GM19372 (cell line): Measurements from ENCODE around the gene EEF1AKMT3.
"Not testable (repeated sequence)": the region's sequence is repeated elsewhere in the genome, so short reads cannot be mapped to it uniquely, and the experiment has no call there.

ENCODE experiments used
- ATAC-seq: cut with Tn5 transposase; IDR thresholded peaks from one replicate; pipeline ENCODE4 v1.9.1; 2021; ENCODE audit warnings: mild to moderate bottlenecking, low read depth, moderate library complexity; ENCODE audit not compliant: unreplicated experiment

EEF1AKMT3 gene

DNA sequence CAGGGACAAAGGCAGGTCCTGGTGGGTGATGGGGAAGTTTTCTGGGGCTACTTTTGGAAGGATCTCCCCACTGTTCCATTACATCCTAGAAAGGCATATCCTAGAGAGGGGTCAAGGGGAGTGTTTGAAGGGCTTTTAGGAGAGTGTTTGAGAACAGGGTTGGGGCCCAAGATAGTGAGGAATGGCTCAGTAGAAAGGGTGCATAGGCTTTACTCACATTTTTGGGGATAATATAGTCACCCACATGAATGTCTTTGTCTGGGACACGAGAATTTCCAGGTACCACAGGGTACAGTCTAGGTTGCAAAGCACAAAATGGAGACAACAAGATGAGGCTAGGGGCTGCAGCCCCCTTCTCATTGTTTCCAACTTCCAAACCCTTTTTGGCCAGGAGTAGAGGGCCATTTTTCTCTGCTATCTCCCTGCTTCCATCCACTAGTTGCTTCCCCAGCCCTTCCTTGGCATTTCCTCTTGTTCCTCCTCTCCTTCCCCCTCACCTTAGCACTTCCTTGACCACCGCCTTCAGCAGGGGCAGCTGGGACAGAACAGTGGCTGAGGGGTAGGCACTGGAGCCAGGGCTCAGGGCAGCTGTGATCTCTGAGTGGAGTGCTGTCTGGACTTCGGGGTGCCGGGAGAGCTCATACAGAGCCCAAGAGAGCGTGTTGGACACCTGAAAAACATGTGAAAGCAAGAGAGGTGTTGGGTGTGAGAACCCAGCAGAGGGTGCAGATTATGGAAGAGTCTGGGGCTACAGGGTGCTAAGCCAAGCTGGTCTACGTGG lies 8.3 kb upstream of the EEF1AKMT3 start:
- no peak for ATAC-seq

DNA sequence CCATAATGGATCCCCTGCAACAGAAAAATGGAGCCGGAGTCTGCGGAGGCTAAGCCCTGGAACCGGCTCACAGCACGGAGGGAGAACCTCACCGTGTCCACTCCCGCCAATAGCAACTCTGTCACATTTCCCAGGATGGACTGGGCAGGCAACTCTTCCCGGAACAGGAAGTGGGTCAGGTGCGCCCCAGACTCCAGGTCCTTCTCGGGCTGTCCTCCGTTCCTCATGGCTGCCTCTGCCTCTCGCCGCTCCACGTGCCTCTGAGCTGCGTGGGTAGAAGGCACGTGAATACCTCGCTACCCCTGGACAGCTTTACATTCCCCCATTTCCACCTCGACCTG lies 7.8 kb upstream of the EEF1AKMT3 start:
- no peak for ATAC-seq

DNA sequence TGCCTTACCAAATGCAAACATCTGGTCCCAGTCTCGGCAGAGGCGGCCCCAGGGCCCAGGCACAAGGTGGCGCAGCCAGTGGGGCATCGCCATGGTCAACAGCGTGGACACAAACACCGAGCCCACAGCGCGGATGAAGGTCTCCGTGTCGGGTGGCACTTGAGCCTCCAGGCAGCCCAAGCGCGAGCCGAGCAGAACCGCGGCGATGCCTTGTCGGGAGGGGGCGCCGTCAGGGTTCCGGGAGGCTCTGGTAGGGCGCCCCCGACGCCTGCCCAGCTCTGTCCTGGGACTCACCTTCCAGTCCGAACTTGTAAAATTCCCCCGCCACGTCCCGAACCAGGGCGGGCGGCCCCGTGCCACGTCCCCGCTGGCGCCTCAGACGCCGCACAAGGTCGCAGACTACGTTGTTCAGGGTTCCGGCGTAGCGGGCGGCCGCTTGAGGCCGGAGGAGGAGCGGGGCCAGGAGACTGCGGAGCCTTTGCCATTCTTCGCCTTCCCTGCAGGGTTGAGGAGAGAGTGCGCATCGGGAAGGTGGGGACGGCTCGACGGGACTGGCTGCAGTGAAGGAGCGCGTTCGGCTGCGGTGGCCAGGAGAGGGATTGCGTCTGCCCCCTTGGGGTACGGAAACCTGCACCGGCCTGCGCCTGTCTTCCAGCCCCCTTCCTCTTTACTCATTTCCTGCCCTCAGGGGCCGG lies 7.3 kb upstream of the EEF1AKMT3 start:
- peak; percentile 54 for ATAC-seq

DNA sequence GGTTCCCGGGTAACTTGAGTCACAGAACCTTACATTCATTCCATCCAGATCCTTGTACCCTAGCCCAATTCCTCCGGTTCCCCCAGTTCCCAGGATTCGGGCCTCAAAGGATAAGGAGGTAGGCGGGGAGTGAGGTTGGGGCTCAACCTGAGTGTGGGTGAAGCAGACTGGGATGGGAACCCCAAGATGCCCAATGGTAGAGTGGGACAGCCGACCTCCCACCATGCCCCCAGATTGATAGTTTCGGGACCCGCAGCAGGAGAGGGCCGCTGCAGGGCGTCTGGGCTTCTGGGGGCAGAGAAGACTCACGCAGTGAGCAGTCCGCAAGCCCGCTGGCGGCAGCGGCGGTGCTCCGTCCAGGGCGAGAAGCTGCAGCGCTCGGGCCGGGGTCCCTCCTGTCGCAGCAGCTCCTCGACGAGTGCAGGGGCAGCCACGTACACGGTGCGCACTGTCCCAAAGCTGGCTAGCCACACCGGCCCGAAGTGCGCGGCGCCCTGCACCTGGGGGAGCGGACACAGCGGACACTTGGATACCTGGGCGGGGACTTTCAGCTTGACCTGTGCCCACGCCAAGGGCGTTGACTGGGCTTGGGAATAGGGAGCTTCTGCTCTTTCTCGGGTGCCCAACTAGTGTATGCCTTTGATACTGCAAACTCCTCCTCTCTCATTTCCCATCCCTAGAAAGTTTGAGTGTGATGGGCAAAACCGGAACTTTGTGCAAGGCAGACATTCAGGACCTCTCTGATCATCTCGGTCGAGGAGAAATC lies 6.5 kb upstream of the EEF1AKMT3 start:
- ATAC-seq, result no peak

DNA sequence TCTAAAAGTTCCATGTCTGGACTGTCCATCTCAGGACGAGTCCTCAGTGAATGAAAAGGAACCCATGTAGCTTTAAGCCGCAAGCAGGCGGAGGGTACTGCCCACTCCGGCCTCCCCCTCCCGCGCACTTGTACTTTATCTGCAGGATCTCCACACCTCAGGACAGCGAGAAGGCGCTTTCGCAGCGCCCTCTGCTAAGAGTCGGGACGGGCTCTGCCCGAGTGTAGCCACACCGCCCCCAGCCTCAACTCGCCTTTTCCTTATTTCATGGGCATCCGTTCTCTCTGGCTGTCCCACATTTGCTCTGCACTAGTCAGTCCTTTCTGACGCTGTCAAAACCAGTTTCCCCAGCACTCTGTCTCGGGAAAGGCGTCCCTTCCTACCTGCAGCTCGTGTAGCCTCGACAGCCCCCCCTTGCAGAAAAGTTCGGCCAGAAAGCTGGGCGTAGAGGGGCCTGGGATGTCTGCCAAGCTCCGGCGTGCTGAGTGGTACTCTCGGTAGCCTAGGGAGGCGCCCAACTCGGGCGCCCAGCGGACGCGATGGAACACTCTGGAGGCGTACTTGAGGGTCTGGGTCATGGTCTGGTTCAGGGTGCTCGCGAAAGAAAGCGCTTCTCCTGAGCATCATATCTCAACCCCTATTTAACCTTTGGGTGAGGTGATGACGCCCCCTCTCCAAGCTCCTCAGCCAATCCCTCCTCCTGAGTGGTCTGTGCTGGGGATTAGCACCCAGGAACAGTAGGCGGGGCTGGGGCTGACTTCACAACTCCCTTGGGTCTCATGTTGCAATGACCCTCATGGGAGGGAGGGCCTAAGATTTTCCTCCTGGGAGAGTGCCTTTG lies 5.7 kb upstream of the EEF1AKMT3 start, which contains the start of gene CYP27B1:
Gene CYP27B1 (minus strand): TSS at position 615 of the 841 bp plus-strand sequence. CDS start 37 bp downstream, at position 578.
- ATAC-seq, result no peak

DNA sequence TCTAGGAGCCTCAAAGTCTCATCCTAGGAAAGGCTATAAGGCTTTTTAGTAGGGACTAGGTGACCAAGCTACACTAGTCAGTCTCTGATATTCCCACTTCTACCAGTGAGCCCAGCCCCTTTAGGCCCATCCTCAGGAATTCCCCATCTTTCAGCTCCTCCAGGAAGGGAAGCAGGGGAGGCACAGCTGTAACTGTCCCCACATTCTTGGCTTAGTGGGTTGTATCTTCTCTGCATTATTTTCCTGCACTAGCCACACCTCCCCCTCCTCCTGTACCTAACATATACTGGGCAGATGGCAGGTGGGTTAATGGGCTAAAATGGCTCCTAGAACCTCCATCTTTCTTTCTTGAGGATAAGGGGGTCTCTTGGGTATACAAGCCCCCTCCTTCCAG lies 5.1 kb upstream of the EEF1AKMT3 start:
- ATAC-seq, result no peak

DNA sequence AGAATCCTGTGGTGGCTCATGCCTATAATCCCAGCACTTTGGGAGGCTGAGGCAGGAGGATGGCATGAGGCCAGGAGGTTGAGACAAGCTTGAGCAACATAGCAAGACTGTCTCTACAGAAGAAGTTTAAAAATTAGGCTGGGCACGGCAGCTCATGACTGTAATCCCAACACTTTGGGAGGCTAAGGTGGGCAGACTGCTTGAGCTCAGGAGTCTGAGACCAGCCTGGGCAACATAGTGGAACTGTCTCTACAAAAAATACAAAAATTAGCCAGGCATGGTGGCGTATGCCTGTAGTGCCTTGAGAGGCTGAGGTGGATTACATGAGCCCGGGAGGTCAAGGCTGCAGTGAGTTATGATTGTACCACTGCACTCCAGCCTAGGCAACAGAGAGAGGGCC lies 4.5 kb upstream of the EEF1AKMT3 start:
- no peak for ATAC-seq

DNA sequence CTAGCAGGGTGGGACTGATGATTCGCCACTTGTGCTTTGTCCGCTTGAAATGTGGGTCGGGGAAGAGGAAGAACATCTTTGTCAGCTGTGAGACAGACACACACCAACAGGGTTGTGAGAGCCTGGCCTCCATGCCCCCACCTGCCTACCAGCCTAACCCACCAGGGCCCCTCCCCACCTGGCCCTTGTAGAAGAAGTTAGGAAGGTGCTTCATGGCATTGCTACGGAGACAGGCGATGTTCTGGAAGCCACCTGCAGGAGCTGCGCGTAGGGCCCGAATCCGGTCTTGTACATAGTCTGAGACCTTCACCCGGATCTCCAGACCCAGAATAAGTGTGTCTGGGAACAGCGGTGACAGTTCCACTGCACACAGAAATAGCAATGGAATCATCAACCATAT lies 2.8 kb upstream of the EEF1AKMT3 start:
- ATAC-seq, result no peak

DNA sequence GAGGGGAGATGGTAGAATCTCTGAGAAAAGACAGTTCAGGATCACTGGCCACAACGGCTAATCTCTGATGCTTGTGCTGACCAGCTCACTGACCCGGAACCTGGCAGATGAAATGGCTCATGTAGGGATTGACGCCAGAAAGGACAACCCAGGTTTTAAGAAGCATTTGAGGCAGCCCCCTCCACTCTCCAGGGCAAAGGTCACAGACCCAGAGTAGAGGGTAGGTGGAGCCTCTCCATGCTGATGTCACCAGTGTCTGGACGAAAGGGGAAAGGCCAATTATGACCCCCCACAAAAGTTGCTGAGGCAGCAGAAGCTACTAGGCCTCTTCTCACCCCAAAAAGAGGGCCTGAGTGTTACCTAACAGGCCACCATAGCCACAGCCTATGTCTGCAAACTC lies 1.7 kb upstream of the EEF1AKMT3 start:
- ATAC-seq, result no peak

DNA sequence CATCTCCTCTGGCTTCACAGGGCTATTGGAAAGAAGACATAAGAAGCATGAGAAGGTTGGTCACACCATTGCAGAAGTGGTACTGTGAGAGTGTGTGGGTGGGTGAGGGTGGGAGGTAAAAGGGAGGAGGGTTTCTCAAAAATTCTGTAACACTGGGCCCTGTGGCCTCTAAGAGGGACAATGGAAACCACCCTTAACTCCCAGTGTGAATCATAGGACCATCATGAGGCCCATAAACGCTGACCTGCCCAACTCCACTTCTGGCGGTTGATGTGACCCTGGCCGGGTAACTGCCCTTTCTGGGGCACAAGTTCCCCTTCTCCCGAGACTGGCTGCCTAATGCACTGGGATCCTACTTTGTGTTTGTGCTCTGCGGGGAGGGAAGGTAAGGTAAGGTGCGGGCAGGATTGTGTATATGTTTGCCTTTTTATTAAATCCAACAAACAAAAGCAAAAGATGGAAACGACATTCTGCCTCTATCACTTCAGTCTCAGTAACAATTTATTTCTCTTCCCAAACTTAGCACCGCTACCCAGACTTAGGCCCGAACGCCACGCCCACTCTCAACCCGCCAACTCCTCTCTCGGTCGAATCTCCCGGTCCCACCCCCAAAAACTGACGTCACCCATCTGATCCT lies 1.1 kb upstream of the EEF1AKMT3 start:
- peak; percentile 58 for ATAC-seq

DNA sequence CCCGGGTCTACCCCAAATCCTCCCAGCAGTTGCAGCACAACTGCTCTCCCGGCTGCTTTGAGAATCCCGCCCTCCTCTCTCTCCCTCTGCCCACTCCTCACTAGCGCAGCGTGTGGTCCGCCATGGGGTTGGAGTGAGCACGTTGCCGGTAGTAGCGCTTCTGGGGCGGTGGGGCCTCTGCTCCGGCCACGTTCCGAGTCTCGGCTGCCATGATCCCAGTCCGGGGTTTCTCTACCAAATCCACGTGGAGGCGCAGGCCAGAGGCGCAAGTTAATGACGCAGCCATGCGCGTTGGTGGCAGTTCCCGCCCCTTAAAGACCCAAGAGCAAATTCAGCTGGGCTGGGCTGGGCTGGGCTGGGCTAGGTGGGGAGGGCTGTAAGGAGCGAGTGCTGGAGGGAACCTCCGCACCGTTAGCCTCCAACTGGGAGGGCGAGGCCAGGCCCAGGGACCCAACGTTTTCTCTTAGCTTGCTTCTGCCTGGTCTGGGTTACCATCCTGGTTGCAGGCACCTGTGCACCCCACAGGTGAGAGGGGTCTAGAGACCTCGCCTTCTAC lies 463 bp upstream of the EEF1AKMT3 start, which contains the start of gene METTL1:
Gene METTL1 (minus strand): TSS at position 233 of the 556 bp plus-strand sequence. CDS start 22 bp downstream, at position 211.
- peak; percentile 78 for ATAC-seq

DNA sequence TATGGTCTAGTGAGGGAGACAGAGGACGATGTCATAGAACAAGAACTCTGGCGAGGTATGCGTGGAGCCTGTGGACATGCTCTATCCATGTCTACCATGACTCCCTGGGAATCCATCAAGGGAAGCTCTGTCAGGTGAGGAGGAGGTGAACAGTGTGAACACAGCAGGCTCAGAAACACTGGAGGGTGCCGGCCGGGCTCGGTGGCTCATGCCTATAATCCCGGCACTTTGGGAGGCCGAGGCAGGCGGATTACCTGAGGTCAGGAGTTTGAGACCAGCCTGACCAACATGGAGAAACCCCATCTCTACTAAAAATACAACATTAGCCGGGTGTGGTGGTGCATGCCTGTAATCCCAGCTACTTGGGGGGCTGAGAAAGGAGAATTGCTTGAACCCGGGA lies 2.2 kb downstream of the EEF1AKMT3 start:
- ATAC-seq, result not testable (repeated sequence)

DNA sequence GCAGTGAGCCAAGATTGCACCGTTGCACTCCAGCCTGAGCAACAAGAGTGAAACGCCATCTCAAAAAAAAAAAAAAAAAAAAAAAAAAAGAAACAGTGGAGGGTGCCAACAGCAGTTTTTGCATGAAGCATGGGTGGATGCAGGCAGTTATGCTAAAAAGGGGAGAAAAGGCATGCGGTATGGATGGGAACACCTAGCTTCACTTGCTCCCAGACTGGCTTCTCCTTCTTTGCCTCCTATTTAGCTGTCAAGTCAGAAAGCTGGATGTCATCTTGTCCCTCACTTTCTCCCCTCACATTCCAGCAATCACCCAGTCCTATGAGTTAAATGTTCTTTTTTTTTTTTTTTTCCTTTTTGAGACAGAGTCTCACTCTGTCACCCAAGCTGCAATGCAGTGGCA lies 2.6 kb downstream of the EEF1AKMT3 start:
- ATAC-seq, result no peak

DNA sequence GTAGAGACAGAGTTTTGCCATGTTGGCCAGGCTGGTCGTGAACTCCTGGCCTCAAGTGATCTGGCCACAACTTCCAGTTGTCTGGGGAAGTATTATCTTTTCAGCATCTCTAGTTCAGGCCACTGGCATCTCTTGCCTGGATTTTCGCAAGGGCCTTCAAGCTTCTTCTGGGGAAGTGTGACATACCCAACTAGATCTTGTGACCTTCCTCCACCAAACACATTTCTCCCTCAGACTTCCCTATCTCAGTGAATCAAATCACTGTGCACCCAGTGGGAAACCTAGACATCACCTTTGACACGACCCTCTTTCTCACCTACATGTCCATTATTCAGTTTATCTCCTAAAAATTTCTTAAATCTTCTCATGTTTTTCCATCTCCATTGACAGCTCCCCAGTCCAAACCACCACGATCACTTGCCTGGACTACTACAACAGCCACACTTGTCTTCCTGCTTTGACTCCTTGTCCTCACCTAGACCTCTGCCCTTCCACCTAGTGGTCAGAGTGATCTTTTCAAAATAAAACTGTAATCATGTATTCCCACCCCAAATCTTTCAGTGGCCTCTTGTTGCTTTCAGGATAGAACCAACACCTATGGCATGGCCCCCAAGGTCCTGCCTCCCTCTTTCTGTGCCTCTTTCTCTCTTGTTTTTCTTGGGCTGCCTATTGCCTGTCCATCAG lies 3.3 kb downstream of the EEF1AKMT3 start:
- ATAC-seq, result no peak

DNA sequence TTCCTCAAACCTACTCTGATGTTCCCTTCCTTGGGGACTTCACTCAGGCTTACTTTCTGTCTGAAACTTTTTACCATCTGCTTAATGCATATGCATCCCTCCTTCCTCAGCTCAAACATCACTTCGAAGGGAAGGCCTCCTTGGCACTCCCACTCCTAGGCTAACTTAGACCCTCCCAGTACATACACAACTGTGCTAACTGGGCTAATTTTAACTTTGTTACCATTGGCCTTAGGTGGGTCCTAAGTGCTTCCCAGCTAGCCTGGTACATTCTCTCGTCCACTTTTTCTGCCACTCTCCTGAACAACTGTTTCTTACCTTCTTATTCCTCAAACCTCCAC lies 3.8 kb downstream of the EEF1AKMT3 start:
- ATAC-seq, result no peak

DNA sequence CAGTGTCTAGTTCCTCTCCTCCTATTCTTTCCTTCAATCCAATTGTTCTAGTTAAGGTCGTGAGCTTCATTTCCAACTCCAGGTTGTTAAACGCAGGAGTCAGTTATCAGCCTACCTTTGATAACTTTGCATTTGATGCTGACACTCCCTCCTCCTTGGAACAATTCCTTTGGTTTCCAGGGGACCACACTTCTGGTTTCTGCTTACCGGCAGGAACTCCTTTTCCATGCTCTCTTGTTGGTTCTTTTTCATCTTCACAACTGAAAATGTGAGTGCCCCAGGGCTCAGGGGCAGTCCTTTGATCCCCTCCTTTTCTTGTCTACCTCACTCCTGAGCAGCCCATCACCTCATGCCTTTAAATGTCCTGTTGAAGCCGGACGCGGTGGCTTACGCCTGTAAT lies 5.0 kb downstream of the EEF1AKMT3 start:
- ATAC-seq, result no peak

DNA sequence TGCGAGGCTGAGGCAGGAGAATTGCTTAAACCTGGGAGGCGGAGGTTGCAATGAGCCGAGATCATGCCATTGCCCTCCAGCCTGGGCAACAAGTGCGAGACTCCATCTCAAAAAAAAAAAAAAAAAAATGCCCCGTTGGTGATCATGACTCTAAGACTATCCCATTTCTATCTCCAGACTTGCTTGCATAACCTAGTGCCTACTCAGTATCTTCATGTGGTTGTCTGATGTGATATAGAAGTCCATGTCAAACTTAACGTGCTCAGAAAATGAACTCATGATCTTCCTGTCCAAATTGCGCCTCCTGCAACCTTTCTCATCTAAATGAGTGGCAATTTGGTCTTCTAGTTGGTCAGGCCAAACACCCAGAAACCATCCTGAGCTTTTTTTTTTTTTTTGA lies 5.5 kb downstream of the EEF1AKMT3 start:
- ATAC-seq, result no peak

DNA sequence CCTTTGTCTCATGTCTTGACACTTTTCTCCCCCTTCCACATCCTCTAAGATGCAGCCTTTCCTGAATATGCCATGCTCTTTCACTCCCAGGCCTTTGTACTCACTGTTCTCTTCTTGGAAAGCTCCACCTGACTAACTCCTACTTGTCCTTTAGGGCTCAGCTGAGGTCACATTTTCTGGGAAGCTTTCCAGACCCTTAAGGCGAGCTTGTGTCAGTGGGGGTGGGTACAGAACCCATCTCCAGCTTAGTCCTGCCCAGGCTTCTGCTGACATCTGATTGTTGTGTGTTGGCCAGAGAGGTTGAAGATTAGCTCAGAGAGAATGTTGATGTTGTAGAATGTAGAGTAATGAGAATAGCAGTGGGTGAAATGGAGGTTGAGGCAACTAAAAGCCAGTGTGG lies 7.3 kb downstream of the EEF1AKMT3 start:
- no peak for ATAC-seq

DNA sequence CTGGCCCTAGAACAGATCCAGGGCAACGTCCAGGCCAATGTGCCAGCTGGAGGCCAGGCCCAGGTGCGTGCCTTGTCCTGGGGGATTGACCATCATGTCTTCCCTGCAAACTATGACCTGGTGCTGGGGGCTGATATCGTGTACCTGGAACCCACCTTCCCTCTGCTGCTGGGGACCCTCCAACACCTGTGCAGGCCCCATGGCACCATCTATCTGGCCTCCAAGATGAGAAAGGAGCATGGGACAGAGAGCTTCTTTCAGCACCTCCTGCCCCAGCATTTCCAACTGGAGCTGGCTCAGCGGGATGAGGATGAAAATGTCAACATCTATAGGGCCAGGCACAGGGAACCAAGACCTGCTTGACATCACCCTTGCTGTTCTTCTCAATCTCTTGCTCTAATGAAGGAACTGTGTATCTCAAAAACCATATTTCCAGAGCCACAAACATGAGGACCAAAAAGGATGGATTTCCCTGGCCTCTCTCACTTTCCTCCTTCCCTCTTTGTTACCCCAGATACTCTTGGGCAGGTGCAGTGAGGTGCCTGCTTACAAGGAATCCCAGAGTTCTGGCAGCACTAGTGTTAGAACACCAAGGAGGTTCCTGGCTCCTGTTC lies 8.0 kb downstream of the EEF1AKMT3 start:
- ATAC-seq, result no peak
